Inferior parietal cortex (tissue), 1 donor: ENCODE measurements around the gene CNIH3.
A peak's percentile ranks its signal among the peaks of the same experiment; 100 is the strongest.

ENCODE experiments used
- DNase-seq: peaks from one replicate; pipeline ENCODE4 v3.0.0-alpha.2; 2016; ENCODE audit errors: extremely low spot score

CNIH3 gene

GRCh38 chr1:224720216-224720615, 104.1 kb downstream of the CNIH3 start:
- DNase-seq, result no peak

DNA sequence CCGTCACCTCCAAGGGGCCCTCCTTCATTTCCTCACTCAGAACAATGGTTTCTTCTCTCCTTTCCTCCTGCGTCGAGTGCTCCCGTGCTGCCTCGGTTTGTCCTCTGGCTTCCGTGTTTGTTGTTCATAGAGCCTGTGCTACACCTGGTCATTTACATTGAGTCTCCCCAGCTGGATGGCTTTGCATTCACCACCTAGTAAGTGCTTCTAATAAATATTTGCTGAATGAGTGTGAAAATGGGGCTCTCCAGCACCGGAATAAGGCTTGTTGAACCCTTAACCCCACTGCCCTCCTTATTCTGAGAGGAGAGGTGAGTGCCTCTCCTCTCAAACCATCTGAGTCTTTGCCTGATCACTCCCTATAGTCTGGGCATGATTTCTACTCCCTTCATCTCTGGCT, 104.9 kb downstream of the CNIH3 start:
- no peak for DNase-seq

DNA sequence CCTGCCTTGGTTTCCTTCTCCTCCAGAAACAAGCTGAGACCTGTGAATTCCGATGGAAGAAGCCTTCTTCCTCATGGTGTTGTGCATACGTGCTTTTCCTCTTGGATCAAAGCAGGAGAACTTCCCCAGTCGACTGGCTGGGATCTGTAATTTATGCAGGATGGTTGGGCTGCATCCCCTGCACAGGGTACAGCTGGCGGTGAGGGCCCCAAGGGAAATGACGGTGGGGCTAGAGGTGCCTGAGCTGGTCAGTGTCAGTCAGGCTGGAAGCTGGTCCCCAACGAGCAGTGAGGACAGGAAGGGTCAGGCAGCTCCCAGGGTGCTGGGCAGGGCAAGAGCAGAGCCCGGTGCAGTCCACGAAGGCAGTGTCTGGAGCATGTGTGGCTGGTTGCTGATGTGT, 106.7 kb downstream of the CNIH3 start:
- DNase-seq, result no peak

GRCh38 chr1:224724566-224724965, 108.4 kb downstream of the CNIH3 start:
- DNase-seq, result no peak

GRCh38 chr1:224726441-224727182, 110.5 kb downstream of the CNIH3 start:
- DNase-seq, result no peak

DNA sequence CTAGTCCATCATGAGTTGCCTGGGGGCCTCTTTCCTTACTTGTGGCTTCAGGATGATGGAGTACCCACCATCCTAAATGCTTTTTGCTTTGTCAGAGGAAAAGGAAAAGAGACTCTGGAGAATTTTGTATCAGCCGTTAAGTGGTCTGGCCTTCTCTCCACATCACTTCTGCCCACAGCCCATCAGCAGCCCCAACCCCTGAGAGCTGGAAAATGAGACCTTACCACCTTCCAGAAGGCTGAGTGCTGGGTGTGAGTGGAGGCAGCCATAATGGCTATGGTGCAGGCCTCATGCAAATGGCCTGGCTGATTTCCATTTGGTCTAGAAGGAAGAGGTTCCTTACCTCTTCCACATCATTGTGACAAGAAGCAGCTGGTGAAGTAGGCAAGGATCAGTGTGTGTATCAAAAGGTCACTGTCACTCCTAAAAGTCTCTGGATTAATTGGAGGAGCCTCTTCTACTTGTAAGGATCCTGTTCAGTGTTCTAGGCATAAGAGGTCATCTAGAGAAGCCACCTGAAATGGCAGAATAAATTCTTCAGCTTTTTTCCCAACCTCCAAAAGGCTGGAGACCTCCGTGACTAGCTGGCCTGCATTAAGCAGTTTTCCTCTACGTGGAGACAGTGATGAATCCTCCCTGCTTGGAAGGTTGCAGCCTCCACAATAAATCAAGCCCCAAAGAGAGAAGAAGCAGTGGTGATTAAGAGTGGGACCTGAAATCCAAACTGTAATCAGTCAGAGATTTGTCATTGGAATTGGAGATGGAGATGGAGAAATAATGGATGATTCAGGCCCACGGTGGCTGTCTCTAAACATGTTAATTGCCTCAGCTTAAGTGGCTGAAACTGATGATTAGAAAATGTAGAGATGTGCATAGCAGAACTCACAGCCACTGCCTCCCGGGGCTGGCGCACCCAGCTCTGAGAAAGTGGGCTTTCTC, 111.5 kb downstream of the CNIH3 start:
- no peak for DNase-seq

GRCh38 chr1:224730540-224730939, 114.4 kb downstream of the CNIH3 start:
- DNase-seq, result no peak

DNA sequence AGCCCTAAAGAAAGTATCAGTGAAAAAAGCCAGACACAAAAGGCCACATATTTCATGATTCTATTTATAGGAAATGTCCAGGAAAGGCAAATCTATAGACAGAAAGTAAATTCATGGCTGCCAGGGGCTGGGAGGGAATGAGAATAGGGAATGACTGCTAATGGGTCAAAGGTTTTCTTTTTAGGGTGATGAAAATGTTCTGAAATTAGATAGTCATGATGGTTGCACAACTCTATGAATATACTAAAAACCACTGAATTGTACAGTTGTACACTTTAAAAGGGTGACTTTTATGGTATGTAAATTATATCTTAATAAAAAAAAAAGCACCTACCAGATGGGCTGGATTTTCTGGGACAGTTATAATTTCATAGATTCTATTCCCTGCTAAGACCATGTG, 114.8 kb downstream of the CNIH3 start:
- DNase-seq, result no peak

DNA sequence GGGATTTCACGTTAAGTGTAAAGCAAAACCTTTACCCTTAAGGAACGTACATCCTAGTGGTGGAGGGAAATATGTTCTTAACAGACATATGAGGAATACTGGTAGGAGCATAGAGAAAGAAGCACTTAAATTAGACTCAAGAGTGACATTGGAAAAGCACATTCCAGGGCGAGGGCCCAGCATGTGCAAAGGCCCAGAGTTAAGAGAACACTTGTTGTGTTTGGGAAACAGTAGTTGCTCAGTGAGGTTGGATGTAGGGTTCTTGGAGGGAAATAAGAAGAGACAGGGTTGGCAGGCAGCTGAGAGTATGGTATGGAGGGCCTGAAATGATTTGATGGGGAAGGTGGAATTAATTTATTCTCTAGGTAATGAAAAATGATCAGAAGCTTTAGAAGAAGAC, 115.5 kb downstream of the CNIH3 start:
- DNase-seq, result no peak

GRCh38 chr1:224732377-224733026, 116.4 kb downstream of the CNIH3 start:
- no peak for DNase-seq

DNA sequence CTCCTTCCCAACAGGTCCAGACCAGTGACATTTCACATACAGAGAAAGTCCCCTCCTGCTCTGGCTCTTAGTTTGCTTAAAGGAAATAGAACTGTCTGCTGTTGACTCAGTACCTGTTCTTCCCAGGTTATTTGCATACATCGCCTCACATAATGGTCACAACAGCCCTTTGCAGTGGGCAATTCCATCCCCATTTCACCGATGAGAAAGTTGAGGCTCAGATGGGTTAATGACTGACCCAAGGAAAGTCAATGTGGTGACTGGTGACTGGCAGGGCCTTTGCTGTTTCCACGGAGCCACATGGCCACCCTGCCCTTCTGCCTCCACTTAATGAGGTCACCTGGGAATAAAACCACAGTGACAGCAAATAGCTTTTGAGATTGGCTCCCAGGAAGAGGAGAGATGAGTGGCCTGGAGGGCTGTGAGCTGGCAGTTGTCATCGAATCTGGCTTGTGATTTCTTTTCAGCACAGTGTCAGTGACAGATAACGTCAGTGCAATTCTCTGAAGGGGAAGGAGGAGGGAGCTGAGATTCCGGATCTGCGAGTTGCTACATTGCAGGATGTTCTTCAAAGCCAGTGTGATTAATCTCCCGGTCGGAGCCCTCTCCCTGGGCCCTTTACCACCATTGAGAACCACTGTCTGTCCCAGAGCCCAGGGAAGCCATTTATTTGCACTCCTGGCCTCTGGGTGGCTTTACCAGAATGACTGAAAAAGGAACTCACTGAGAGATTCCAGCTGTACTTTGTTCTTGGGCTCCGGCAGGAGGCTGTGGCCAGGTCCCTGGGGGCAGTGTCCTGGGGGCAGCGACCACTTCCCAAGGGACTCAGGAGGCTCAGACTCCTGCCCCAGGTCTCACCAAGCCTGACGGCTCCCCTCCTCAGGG, 117.2 kb downstream of the CNIH3 start:
- DNase-seq, result no peak

DNA sequence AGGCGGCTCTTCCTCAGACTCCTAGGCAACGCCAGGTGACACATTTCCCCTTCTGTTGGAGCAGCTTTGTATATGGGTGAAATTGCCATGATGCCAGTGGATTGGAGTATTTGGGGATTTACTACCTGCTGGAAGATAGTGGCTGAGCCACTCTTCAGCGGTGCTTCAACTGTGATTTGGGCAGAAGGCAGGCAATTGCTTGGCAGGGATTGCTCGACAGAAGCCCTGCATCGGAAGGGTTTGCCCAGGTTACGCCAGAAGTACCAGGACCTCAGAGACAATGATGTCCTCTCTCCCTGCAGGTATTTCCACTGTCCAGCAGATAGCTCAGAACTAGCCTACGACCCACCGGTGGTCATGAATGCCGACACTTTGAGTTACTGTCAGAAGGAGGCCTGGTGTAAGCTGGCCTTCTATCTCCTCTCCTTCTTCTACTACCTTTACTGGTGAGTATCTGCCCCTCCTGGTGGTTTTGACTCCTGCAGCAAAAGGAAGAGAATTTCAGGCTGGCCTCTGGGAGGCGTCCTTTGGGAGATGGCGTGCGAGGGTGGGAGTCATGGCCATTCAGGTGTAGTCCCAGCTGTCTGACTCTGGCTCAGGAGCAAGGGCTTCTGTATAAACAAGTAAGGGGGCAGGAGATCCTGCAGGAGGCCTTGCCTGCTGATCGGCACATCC, 118.3 kb downstream of the CNIH3 start:
- no peak for DNase-seq

GRCh38 chr1:224735159-224735558, 119.0 kb downstream of the CNIH3 start:
- no peak for DNase-seq

- peak; percentile 27 for DNase-seq
Measured at GRCh38 chr1:224736619-224737352, 120.7 kb downstream of the CNIH3 start.

DNA sequence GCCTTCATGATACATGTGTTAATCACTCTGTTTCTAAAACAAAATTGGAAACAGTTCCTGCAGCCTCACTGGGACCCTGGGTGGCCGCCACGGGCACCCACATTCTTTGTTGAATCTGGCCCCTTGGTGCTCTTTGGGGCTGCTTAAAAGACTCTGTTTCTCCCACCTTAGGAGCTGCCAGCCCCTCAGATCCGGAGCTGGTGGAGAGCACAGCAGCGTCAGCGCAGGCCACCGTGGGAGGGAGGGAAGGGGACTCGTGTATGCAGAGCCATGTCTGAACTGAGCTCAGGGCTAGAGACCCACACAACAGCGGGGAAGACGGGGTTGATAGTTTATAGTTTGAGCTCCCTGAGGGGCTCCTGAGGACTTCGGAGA, 121.2 kb downstream of the CNIH3 start:
- no peak for DNase-seq

GRCh38 chr1:224739303-224739996, 123.3 kb downstream of the CNIH3 start:
- no peak for DNase-seq

DNA sequence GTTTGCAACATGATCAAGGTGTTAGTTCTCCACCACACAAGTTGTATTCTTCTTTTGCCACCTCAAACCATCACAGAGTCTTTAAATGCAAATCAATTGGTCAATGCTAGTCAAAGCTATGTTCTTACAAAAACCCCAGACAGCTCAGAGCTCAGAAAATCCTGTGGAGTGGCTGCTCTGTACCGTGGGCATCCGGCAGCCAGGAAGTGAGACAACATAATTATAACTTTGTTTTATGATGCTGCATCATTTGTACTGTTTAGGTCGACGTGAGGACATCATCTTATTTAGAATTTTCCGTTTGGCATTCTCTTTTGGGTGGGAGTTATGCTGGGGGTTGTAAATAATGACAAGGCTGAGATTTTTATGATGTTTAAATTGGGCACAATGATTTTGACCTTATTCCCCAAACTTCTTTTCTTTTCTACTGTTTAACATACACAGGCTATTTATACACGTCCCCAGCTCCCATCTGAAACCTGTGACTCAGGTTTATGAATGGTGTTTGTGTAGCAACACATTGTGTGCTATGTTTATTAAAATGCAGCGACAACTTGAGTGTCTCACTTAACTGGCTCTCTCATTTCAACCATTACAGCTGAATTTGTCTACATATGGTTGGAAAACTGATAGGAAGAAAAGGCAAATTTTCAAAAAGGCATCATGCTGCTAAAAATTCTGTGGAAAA, 124.0 kb downstream of the CNIH3 start:
- DNase-seq, result no peak

DNA sequence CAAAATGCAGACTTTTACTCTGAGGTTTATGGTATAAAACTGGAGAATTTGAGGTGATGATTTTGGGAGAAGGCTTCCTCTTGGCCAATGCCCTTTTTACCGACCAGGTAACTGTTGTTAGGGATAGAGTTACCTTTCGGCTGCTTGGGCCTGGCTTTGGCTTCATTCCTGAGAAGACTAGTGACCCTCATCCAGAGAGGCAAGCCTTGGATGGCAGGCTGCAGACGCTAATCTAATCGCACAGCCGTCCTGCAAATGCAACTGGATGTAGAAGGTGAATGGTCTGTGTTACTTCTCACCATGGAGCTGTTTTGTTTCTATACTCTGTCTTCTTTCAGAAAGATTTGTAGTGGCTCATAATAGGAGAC, 124.6 kb downstream of the CNIH3 start:
- DNase-seq, result no peak

DNA sequence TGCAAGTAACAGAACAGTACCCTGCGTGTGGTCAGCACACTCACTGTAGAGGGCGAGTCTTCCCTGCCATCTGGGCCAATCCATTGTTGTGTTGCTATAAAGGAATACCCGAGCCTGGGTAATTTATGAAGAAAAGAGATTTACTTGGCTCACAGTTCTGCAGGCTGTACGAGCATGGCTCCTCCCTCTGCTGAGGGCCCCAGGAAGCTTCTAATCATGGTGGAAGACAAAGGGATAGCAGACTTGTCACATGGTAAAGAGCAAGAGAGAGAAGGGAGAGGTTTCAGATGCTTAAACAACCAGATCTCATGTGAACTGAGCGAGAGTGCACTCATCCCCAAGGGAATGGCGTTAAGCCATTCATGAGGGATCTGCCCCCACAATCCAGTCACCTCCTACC, 126.2 kb downstream of the CNIH3 start:
- DNase-seq, result no peak
